Osteocyte (in vitro differentiated cells): ENCODE measurements around the gene GMNN. TPM values are rescaled to one million over a fixed set of nuclear protein-coding genes. Genes with fewer than 3 reads are reported as not detected.
"Not testable (repeated sequence)": the region's sequence is repeated elsewhere in the genome, so short reads cannot be mapped to it uniquely, and the experiment has no call there.

Experiments
- DNase-seq: peaks from one replicate; pipeline ENCODE4 v3.0.0; 2021; ENCODE audit warnings: mixed read lengths; ENCODE audit not compliant: unreplicated experiment; ENCODE audit errors: extremely low spot score
- H3K27ac Mint-ChIP-seq: one replicate; pipeline ENCODE4 v1.8.0; 2021; ENCODE audit warnings: mild to moderate bottlenecking, mixed read lengths; ENCODE audit not compliant: unreplicated experiment
- H3K27me3 Mint-ChIP-seq: one replicate; pipeline ENCODE4 v1.8.0; 2021; ENCODE audit warnings: mixed read lengths; ENCODE audit not compliant: unreplicated experiment
- H3K36me3 Mint-ChIP-seq: one replicate; pipeline ENCODE4 v1.8.0; 2021; ENCODE audit warnings: mixed read lengths; ENCODE audit not compliant: unreplicated experiment
- H3K4me1 Mint-ChIP-seq: one replicate; pipeline ENCODE4 v1.8.0; 2021; ENCODE audit warnings: mixed read lengths; ENCODE audit not compliant: unreplicated experiment
- H3K4me3 Mint-ChIP-seq: one replicate; pipeline ENCODE4 v1.8.0; 2021; ENCODE audit warnings: mild to moderate bottlenecking, moderate library complexity, mixed read lengths; ENCODE audit not compliant: unreplicated experiment
- H3K9me3 Mint-ChIP-seq: one replicate; pipeline ENCODE4 v1.8.0; 2021; ENCODE audit warnings: mixed read lengths; ENCODE audit not compliant: unreplicated experiment
- total RNA-seq: library from RNA; stranded (reverse); gene quantifications from 2 replicates; pipeline ENCODE4 v1.2.1, GENCODE V29; 2021
- TF ChIP-seq, protein P1 (sequence below): fragments of 200-600 bp; sonication (generic); IDR thresholded peaks from 2 replicates; pipeline ENCODE4 v1.5.0; 2021; ENCODE audit warnings: antibody characterized with exemption, mild to moderate bottlenecking, moderate library complexity

Gene GMNN
- total RNA-seq, 1 donor from 2014 or later: 26.4 TPM

DNA sequence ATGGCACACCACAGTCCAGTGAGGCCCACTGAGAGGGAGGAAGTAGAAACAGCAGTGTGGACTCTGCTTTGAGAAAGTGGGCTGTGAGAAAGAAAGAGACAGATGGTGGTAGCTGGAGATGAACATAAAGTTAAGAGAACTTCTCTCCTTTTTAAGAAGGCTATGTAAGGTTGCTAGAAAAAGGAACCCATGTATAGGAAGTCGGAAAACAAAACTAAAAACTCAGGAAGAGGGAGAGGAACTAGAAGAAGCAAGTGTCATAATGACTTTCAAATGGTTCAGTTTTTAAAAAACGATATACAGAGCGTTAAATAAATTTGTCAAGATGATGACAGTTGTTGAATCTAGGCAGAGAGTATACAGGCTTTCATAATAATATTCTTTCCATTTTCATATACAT is 25.4 kb upstream of the GMNN start:
- H3K36me3 Mint-ChIP-seq: no peaks in the 10 kb centered on the region
- no peaks in the 10 kb centered on the region for H3K4me1 Mint-ChIP-seq
- DNase-seq: no peak
- TF ChIP-seq, protein P1, sequence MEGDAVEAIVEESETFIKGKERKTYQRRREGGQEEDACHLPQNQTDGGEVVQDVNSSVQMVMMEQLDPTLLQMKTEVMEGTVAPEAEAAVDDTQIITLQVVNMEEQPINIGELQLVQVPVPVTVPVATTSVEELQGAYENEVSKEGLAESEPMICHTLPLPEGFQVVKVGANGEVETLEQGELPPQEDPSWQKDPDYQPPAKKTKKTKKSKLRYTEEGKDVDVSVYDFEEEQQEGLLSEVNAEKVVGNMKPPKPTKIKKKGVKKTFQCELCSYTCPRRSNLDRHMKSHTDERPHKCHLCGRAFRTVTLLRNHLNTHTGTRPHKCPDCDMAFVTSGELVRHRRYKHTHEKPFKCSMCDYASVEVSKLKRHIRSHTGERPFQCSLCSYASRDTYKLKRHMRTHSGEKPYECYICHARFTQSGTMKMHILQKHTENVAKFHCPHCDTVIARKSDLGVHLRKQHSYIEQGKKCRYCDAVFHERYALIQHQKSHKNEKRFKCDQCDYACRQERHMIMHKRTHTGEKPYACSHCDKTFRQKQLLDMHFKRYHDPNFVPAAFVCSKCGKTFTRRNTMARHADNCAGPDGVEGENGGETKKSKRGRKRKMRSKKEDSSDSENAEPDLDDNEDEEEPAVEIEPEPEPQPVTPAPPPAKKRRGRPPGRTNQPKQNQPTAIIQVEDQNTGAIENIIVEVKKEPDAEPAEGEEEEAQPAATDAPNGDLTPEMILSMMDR: no peak
- peaks cover 2% of the 10 kb centered on the region for H3K9me3 Mint-ChIP-seq
- no peaks in the 10 kb centered on the region for H3K27me3 Mint-ChIP-seq
- no peak overlapping the region for H3K4me3 Mint-ChIP-seq
- no peak overlapping the region for H3K27ac Mint-ChIP-seq

DNA sequence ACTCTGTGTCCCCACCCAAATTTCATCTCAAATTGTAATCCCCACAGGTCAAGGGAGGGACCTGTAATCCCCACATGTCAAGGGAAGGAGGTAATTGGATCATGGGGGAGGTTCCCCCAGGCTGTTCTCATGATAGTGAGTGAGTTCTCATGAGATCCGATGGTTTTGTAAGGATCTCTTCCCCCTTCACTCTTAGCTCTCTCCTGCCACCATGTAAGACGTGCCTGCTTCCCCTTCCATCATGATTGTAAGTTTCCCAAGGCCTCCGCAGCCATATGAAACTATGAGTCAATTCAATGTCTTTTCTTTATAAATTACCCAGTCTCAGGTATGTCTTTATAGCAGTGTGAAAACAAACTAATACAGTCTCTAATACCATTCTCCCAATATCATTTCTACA is 23.9 kb upstream of the GMNN start:
- H3K4me1 Mint-ChIP-seq, DNase-seq, H3K36me3 Mint-ChIP-seq, H3K4me3 Mint-ChIP-seq, H3K27ac Mint-ChIP-seq, H3K9me3 Mint-ChIP-seq, H3K27me3 Mint-ChIP-seq: not testable (repeated sequence)

DNA sequence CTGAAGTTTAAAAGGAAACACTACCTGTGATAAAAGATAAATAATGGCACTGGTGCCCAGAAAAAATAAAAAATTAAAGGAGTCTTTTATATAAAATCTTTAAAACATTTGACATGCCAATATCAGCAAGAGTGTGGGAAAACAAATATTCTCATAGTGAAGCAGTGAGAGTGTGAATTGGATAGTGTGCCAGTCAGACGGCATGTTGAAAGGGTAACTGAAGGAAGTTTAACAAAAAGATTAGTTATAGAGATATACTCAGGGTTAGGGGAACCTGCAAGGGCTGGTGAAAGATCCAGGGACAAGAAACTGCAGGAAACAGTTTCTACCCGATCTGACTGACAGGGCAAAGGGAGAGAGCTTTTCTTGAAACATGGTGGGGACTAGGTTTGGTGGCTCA is 22.2 kb upstream of the GMNN start:
- TF ChIP-seq, protein P1: no peak
- no peak overlapping the region for H3K27ac Mint-ChIP-seq
- no peak for DNase-seq
- no peaks in the 10 kb centered on the region for H3K27me3 Mint-ChIP-seq
- no peaks in the 10 kb centered on the region for H3K36me3 Mint-ChIP-seq
- no peak overlapping the region for H3K4me3 Mint-ChIP-seq
- no peaks in the 10 kb centered on the region for H3K4me1 Mint-ChIP-seq
- H3K9me3 Mint-ChIP-seq: peaks cover 4% of the 10 kb centered on the region

DNA sequence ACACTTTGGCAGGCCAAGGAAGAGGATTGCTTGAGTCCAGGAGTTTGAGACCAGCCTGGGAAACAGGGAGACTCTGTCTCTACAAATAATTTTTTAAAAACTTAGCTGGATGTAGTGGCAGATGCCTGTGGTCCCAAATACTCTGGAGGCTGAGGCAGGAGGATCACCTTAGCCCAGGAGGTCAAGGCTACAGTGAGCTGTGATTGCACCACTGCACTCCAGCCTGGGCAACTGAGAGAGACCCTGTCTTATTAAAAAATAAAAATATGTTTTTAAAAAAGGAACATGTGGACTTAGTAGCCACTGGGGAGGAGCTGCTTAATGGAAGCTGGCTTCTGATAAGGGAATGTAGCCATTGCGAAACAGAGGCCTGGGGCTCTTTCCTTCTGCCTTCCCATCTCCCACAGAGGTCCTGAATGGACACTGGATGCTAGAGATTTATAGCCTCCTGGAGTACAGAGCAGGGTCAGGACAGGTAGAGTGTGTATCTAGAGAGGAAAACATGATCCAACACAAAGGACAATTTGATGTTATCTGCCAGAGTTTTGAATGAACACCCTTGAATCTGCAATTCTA is 21.7 kb upstream of the GMNN start:
- peaks cover 4% of the 10 kb centered on the region for H3K9me3 Mint-ChIP-seq
- no peak for DNase-seq
- no peak overlapping the region for H3K27ac Mint-ChIP-seq
- no peaks in the 10 kb centered on the region for H3K36me3 Mint-ChIP-seq
- TF ChIP-seq, protein P1: no peak
- no peaks in the 10 kb centered on the region for H3K4me1 Mint-ChIP-seq
- no peaks in the 10 kb centered on the region for H3K27me3 Mint-ChIP-seq
- no peak overlapping the region for H3K4me3 Mint-ChIP-seq

DNA sequence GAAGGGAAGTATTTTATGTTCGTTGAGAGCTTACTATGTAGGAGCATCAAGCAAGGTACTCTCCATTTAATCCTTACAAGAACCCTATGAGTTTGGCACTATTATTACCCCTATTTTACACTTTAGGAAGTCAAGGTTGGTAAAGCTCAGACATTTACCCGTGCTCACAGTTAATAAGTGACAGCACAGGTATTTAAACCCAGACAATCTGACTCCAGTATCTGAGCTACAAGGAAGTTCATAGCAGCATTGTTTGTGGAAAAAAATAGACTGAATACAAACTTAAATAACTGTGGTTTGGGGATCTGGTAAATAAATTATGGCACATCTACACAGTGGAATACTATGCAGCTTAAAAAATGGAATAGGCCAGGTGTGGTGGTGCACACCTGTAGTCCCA is 21.2 kb upstream of the GMNN start:
- Mint-ChIP-seq H3K27ac (no peak overlapping the region), H3K4me3 (no peak overlapping the region), H3K9me3 (peaks cover 4% of the 10 kb centered on the region), H3K36me3 (no peaks in the 10 kb centered on the region), H3K27me3 (no peaks in the 10 kb centered on the region), H3K4me1 (no peaks in the 10 kb centered on the region)
- no peak for DNase-seq
- TF ChIP-seq, protein P1: no peak

DNA sequence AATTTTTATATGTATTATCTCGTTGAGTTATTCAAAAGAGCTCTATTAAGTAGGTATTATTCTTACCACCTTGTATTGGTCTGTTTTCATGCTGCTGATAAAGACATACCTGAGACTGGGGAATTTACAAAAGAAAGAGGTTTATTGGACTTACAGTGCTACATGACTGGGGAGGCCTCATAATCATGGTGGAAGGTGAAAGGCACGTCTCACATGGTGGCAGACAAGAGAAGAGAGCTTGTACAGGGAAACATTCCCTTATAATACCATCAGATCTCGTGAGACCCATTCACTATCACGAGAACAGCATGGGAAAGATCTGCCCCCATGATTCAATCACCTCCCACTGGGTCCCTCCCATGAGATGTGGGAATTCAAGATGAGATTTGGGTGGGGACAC is 20.4 kb upstream of the GMNN start:
- not testable (repeated sequence) for H3K36me3 Mint-ChIP-seq, H3K27ac Mint-ChIP-seq, H3K9me3 Mint-ChIP-seq, H3K4me1 Mint-ChIP-seq, DNase-seq, H3K27me3 Mint-ChIP-seq, H3K4me3 Mint-ChIP-seq
